T follicular helper cell (primary cell): ENCODE data around the gene FAM174C.
"Not testable (repeated sequence)": the region's sequence is repeated elsewhere in the genome, so short reads cannot be mapped to it uniquely, and the experiment has no call there.

ENCODE experiments used
- DNase-seq: peaks from one replicate; pipeline ENCODE4 v3.0.0-alpha.2; 2020; ENCODE audit warnings: low read depth

The FAM174C gene

DNA sequence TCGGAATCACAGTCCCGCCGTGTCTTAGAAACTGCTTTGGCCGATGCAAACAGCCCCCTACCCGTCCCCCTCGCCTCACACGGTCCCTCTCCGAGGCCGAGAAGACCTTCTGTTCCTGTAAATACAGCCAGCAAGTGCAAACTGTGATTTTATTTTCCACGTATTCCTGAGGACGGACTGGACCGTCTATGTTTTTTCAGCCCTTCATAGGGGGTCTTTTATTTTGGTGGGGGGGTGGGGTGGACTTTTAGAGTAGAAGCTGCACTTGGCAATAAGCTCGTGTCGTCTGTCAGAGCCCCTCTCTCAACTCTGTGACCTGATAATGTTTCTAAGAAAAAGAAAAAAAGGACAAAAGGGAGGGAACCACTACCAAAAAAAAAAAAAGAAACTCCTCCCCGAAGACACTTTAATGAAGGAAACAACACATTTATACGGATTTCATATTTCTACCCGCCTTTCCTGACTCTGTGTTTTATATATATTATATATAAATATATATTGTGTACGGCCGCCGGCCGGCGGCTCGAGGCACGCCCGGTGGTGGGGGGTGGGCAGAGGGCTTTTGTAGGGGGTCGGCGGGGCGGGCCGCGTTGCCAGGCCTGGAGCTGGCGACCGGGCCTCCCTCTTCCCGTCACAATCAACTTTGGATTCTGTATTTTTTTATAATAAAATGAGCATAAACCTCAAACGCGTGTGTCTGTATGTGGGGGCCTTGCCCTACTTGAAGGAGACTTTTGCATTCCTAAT lies 25.6 kb downstream of the FAM174C start:
- DNase-seq = no peak

DNA sequence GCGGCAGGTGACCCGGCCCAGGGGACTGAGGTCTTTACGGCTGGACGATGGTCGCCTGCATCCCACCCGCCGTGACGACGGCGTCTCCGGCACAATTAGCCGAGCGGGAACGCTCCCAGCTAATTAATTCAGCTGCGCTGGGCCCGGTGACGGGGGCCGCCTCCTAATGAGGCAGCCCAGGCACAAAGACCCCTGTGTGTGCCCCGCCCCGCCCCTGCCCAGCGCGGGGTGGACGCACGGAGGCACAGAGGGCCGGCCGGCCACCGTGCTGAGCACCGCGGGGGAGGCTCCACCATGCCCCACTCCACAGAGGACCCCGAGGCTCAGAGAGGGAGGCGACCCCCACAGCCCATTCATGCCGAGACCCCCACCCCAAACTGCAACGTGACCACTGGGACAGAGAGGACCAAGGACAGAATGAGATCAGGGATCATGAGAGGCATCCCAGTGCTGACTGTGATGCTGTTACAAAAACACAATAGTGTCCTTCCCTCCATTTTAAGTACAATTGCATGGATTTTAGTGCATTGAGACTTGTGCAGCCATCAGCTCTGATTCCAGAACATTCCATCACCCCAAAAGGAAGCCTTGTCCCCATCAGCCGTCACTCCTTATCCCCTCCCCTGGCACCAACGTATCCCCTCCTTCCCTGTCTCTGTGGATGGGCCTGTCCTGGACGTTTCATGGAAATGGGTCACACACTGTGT lies 27.4 kb downstream of the FAM174C start:
- no peak for DNase-seq

DNA sequence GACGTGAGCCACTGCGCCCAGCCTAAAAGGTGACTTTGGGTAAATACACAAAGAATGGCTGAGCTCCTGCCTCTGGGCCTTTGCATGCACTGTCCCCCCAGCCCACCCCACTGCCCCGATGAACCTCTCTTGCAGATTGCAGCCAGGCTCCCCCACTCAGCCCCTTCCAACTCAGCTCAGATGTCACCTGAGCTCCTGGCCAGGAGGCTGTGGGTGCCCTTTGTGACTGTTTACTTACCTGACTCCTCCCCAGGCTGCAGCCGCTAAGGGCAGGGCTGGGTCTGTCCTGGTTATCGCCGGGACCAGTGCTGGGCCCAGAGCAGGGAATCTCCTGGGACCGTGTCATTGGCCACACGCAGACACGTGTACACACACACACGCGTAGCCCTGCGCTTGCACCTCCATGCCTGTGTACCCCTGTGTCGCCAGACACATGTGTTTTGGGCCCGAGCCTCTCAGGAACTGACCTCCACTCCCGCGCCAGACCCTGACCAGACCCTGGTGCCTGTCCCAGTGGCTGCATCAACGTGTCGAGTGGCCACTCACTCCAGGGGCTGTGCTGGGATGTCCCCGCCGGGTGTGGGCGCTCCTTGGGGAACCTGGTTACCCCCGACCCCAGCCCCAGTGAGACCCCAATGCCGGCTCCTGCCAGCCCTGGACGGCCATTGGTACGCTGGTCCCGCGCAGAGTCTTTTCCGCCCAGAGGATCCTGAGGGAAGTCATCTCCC lies 29.0 kb downstream of the FAM174C start:
- no peak for DNase-seq

DNA sequence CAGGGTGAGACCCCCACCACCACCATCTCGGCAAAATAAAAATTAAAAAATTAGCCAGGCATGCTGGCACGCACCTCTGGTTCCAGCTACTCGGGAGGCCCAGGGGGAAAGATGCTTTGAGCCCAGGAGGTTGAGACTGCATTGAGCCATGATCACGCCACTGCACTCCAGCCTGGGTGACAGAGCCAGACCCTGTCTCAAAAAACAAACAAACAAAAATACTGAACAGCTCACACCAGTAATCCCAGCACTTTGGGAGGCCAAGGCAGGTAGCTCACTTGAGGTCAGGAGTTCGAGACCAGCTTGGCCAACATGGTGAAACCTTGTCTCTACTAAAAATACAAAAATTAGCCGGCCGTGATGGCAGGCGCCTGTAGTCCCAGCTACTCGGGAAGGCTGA lies 30.0 kb downstream of the FAM174C start:
- DNase-seq = not testable (repeated sequence)

DNA sequence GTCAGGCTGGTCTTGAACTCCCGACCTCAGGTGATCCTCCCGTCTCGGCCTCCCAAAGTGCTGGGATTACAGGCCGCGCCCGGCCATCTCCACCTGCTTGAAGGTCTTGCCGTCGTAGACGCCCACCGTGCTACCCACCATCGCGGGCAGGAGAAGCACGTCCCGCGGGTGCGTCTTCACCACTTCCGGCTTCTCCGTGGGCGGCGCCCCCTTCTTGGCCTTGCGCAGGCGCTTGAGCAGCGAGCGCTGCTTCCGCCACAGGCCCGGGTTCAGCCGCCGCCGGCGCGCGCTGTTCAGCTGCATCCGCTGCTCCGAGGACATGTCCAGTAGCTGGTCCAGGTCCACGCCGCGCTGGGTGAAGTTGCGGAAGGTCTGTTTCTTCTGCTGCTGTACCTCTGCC lies 32.0 kb downstream of the FAM174C start:
- no peak for DNase-seq

DNA sequence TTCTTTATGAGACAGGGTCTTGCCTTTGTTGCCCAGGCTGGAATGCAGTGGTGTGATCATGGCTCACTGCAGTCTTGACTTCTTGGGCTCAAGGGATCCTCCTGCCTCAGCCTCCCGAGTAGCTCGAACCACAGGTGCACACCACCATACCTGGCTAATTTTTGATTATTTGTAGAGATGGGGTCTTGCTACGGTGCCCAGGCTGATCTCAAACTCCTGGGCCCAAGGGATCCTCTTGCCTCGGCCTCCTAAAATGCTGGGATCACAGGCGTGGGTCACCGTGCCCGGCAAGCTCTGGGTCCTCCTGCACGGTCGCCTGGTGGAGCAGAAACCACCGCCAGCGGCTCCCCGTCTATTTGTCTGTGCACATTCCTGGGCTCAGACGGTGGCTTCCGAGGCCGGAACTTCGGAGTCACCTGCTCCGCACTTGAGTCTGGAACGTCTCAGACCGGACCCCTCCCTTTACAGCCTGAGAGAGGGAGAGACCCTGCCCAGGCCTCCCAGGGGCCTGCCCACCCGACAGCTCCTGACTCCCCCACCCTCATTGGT lies 32.5 kb downstream of the FAM174C start:
- no peak for DNase-seq

DNA sequence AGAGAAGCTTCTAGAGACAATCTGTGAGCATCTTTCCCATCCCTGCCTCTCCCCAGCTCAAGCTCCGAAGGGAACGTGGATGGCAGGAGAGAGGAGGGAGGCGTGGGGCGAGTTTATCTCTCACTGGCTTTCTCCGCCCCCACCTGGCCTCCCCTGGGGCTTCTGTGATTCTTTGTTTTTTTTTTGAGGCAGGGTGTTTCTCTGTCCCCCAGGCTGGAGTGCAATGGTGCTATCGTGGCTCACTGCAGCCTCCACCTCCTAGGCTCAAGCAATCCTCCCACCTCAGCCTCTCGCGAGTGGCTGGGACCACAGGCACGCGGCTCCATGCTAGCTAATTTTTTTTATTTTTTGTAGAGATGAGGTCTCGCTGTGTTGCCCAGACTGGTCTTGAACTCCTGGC lies 33.4 kb downstream of the FAM174C start:
- DNase-seq = no peak

DNA sequence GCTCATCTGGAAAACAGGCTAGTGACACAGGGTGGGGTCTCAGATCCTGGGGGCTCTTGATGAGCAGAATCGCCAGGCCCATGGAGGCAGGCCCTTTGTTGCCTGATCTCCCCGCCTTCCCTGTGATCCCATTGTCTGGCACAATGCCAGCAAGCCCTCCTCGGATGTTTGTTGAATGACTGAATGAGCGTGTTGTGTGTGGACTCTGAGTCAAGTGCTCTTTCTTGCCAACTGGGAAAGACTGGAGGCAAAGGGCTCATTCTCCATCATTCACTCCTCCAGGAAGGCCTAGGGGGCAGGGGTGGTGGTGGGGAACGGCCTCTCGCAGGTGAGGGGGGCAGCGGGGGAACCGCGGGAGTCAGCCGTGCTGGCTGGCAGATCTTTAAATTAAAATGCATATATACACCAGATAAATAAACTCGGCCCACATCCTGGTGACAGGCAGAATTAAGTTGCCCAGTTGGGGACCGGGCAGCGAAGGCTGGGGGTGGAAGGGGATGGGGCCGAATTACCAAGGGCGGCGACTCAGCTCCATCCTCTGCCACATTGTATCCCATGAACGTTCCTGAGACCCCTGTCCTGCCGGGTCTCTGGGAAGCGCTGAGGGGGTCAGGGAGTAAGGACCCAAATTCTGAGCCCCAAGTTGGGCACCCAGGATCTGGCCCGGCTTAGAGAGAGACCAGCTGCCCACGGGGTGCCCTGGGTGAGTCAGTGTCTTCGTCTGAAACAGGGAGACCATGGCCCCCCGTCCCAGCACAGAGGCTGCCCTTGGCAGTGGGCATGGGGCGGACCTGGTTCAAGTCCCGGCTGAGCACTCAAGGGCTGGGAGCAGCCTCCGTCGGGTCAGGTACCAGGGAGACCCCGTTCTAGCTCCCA lies 34.9 kb downstream of the FAM174C start:
- DNase-seq = no peak

DNA sequence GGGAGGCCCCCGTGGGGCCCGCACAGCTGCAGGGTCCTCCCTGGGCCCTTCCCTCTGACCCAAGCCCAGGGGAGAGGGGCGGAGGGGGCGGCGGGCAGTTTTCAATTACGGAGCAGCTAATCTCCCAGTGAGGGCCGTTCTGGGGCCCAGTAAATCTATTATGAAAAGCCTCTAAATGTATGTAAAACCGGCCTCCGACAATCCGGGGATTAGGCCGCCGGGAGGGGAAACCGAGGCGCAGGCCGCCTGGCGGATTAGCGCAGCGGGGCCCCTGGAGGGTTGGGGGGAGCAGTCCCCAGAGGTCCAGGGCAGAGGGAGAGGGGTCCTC lies 35.5 kb downstream of the FAM174C start:
- DNase-seq = no peak

DNA sequence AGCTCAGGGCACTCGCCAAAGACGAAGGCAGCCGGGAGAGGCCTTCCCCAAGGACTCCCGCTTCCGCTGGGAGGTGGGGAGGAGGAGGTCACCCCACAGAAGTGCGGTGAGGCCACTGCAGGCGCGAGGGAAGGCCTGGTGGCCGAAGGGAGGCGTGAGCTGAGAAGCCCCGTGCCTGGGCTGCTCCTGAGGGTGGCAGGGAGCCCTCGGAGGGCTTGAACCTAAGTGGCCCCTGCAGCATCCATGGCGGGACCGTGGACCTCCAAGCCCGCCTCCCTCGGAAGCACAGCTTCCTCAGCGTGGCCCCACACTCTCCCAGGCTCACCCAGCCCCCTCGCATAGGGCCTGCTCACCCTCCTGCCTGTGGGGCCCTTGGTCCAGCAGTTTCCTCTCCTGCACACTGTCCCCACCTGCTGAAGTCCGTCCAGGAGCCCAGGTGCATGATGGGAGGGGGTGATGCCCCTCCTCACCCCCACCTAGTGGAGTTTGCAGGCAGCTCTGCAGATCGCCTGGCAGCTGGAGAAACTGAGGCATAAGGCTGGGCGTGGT lies 36.3 kb downstream of the FAM174C start:
- DNase-seq = no peak

DNA sequence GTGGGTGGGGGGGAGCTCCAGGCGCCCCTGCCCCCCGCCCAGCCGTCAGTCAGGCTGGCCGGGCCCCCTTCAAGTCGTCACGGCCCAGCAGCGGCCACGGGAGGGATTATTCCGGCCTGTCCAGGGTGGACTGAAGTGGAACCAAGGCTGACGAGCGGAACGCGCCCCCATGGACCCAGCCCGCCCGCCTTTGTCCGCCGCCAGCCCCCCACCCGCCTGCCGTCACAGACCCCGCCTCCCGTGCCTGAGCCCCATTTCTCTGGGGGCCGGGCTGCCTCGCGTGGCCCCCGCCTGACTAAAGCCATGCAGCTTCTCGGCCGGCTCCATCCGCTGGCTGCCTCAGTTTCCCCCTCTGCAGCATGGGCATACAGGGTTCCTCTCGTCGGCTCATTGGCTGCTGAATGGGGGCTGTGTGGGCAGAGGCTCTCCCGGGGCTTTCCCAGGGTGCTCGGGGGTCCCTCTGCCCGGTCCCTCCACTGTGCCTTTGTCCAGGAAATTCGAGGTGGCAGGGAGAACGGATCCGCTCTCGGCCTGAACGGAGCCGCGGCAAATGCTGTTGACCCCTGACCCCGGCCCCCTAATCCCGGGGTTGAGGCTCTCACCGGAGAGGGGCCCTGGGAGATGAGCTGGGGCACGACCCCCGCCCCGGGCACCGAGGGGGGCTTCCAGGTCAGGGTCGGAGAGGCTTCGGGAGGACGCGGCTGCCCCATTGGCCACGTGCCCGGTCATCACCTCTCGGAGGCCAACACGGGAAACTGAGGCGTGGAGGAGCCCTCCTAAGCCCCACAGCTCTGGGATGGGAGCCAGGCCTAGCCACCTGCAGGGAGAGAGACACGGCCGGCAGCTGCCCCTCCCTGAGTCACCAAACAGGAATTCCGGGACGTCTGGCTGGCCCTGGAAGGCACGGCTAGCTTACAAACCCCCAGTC lies 37.7 kb downstream of the FAM174C start:
- DNase-seq = no peak

DNA sequence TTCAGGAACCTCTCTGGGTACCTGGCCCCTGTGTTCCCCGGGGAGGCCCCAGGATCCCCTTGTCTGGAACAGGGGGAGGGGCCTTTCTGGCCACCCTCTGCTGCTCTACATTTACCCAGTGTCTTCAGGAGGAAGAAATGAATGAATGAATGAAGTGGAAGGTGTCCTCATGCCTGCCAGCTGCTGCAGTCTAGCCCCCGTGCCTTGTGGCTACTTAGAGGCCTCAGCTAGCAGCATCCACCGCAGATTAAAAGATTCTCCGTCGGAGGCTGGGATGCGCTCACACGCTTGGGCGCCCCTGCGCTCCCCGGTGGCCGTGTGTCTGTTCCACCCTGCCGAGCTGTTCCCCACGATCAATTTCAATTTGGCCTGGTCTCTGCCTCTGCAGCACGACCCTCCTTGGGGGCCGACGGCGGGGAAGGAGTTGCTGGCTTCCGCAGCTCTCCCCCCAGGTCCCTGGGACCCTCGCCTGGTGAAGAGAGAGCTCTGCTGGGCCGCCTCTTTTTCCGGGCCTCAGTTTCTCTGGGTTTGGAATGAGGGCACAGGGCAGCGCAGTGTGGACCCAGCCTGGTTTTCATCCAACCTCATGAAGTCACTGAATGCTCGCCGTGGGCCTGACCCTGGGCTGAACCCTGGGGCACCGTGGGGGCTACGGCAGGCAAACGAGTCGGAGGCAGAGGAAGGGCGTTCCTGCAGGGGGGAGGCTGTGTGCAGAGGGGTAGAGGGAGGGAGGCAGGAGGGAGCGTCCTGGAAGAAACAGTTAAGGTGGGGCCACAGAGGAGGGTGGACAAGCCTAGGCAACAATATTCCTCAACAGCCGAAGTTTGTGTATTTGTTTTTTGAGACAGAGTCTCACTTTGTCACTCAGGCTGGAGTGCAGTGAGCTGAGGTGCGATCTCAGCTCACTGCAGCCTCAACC lies 38.6 kb downstream of the FAM174C start:
- no peak for DNase-seq

DNA sequence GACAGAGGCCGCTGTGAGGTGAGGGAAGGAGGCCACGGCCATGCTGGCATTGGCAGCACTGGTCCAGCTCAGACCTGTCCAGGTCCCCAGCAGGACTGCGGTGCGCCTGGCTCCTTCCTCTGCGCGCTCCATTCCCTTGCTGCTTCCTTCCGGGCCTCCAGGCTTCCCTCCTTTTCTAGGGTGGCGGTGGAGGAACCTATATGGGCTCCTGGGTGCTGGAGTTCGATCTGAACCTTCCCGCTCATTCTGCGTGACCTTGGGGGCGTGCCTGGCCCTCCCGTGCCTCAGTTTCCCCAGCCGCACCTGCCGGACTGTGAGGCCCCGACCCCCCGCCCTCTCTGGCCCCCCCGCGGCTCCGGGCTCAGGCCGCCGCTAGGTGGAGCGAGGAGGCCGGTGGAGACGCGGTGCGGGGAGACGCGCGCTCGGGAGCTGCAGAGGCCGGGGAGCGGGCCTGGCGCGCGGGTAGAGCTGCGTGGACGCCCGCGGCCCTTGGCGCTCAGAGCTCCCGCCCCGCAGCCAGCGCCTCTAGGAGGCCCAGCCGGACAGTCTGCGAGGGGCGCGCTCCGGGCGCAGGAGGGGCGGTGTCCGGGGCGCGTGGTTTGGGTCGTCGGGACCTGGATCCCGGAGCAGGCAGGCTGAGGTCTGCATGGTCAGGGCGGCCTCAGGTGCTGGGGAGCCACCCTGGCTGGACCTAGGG lies 40.3 kb downstream of the FAM174C start:
- no peak for DNase-seq

DNA sequence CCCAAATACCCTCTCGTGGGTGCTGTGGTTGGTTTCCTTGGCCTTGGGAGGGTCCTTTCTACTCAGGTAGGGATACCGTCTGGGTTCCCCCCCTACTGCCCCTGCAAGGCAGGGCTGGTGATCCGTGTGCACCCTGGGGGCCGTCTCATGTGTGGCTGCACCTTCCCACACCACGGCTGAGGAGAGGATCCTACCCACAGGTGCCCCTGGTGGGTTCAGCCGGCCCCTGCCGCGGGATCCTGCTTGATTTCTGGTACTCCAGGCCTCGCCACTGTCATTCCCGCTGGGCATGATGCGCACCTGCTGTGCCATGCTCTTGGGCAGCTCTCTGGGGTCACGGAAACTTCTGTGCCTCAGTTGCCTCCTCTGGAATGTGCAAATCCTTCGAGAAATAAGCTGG lies 41.1 kb downstream of the FAM174C start:
- DNase-seq = no peak

DNA sequence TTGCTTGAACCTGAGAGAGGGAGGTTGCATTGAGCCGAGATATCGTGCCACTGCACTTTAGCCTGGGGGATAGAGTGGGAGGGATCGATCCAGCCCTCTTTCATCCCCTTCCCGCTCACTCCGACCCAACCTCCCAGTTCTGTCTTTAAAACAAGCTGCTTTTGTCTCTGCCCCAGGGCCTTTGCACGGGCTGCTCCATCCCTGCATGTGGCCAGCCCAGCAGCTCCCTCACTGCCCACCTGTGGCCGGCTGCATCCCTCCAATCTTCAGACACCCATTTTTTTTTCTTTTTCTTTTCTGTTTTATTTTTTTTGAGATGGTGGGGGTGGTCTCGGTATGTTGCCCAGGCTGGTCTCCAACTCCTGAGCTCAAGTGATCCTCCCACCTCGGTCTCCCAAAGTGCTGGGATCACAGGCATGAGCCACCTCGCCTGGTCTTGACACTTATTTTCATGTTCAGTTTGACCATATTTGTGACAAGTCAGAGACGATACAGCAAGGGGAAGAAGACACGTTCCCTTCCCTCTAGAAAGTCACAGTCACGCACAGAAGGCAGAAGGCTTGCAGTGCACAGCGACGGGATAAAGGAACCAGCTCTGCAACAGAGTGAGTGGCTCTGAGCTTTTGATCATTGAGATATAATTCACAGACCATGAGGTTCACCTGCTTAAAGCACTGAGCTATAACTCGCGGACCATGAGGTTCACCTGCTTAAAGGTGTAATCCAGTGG lies 42.1 kb downstream of the FAM174C start:
- DNase-seq = no peak

DNA sequence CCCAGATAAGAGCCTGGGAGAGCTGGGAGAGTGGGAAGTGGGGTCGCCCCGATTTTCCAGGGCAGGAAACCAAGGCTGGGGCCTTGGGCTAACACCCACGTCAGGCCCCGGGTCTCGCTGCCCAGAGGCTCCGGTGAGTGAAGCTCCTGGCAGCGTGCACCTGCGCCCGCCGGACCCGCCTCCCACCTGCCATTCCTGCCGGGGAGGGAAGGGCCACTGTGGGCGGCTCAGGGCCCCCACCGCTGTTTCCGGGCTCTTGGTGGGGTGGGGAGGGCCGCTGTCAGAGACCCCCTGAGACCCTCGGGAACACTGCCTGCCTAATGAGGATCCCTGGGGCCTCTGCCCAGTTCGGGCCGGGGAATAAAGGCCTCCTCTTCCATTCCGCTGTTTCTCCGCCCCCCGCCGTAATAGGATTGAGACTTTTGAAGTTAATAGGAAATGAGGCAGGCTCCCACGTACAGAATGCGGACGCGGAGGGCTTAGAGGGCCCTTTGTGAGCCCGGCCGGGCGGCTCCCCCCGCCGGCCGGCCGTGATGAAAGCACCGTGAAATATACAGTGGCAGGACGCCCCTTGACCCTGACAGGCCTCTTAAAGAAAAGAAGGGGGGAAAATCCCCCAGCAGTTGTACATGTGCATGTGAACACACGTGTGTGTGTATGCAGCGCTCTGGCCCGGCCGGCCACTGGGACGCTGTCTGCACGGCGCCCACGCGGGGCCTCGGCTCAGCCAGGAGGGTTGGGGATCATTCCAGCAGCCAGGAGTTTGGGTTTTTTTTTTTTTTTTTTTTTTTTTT lies 43.5 kb downstream of the FAM174C start:
- no peak for DNase-seq

DNA sequence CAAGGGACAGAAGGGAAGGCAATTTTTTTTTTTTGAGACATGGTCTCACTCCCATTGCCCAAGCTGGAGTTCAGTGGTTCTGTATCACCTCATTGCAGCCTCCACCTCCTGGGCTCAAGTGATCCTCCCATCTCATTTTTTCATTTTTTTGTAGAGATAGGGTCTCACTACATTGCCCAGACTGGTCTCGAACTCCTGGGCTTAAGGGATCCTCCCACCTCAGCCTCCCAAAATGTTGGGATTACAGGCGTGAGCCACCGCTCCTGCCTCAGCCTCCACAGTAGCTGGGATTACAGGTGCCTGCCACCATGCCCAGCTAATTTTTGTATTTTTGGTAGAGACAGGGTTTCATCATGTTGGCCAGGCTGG lies 44.9 kb downstream of the FAM174C start:
- DNase-seq = not testable (repeated sequence)
